Measurements from ENCODE around the gene GAPVD1.
"Not testable (repeated sequence)": the region's sequence is repeated elsewhere in the genome, so short reads cannot be mapped to it uniquely, and the experiment has no call there.

Gene GAPVD1

DNA sequence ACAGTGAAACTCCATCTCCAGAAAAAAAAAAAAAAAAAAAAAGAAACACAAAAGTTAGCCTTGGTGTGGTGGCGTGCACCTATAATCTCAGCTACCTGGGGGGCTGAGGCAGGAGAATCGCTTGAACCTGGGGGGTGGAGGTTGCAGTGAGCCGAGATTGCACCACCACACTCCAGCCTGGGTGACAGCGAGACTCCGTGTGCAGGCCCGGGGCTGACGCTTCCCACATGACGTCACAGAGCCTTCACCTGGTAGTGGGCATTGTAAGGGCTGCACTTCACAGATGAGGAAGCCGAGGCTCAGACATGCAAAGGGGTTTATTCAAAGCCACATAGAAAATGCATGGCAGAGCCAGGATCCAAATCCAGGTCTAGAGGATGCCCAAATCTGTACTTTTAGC lies 114.2 kb downstream of the GAPVD1 start:
- DNase-seq = no peak

DNA sequence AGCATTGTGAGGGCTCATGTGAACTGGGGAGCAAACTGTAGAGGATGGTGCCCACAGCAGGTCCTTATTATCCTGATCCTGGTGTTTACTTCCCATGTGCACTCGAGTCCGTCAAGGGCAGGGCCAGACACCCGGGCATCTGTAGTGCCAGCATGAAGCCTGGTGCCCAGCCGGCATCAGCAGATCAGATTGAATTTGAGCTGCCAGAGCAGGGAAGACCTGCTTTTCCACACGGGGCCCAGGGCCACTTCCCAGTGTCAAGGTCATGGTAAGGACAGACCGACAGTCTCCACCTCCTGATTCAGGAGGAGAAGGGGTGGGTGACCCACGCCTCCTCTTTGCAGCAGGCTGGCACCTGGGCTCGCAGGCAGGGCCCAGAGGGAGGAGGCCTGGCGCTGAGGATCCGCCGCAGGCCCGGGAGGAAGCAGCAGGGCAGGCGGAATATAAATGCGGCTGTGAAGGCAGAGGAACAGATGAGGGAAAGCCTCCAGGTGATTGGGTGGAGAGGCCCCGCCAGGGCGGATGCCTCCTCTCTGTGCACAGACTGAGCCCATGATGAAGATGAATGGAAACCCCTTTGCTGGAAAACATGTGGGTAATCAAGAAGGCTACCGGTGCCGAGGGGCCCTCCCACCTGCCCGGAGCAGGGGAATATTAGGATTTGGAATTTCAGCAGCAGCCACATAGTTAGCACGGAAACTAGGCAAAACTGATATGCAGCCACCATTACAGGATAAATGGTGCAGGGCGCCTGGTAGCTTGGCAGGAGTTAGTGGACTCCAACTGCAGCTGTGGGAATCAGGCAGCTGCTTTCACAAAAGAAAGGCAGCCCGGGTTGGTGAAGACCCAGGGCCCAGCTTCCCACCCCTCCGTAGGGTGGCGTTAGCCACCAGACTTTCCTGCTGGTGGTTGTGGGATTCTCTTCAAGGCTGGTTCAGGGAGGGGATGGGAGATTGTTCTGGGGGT lies 114.9 kb downstream of the GAPVD1 start:
- no peak for DNase-seq

DNA sequence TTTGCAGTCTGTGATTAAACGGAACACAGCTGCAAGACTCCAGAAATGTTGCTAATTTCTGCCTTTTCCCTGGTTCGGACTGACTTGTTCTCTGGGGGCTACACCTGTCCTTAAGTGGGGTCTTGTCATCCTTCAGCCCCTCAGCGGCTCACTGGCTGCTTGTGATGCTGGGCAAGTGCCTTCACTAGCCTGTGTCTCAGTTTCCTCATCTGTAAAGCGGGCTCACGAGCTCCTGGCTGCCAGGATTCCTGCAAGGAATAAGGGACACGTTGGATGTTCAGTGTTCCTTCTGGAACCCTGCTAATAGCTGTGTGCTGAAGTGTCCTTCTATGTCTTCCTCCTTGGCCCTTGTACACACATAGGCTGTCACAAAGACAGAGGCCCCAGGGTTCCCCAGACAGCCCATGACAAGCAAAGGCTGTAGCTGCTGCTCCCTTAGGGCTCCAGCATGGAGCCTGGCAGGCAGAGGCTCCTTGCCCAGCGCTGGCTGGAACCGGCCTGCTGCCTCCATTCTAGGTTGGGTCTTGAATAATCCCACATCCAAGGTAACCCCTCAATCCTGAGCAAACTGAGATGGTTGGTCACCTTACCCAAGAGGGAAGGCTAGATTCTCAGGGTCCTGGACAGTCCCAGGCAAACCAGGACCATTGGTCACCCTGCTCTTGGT lies 116.1 kb downstream of the GAPVD1 start:
- no peak for DNase-seq

DNA sequence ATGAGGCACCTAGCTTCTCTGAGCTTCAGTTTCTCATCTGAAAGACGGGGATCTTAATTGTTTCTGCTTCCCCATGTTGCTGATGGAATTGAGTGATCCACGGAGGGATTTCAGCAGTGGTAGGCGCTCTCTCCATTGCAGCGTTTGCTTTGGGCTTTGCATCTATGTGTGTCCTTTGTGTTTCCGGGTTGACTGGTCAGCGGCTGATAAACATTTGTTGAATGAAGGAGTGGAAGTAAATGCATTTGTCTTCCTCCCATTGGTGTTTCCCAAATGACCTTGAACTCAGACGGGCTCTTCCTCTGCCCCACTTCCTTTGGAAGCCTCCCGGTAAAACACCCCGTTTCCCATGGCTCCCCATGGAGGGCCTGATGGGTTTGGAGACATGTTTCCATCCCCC lies 117.2 kb downstream of the GAPVD1 start:
- no peak for DNase-seq

DNA sequence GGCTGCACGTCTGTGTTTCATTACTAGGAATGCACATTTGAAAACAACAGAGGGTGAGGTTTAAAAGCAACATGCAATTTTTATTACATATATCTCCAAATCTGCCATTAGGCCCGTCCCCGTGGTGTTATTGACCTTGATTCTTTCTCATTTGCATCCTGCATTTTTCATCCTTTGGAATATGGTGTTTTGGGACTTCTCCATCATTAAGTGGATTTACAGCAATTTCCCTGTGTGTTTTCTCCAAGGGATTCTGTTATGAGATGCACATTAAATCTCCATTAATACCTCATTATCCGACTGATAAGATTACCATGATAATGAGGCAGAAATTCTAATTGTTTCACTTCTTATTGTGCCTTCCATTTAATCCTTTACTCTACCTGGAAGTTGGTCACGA lies 117.6 kb downstream of the GAPVD1 start:
- no peak for DNase-seq

DNA sequence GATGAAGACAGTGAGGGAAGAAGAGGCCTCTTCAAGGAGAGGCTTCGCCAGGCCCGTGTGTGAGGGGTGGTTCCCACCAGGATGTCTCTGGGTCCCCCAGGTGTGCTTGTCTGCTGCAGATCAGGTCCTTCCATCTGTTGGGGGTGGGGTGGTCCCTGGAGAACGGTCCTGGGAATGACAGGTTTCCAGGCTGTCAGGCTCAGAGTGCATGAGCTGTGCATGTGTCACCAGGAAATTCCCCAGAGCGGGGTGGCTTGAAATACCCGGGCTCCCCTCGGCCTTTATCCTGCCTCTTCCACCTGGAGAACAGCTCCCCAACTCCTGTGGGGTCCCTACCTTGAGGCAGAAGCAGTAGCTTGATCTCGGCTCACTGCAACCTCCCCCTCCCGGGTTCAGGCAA lies 118.8 kb downstream of the GAPVD1 start:
- no peak for DNase-seq

DNA sequence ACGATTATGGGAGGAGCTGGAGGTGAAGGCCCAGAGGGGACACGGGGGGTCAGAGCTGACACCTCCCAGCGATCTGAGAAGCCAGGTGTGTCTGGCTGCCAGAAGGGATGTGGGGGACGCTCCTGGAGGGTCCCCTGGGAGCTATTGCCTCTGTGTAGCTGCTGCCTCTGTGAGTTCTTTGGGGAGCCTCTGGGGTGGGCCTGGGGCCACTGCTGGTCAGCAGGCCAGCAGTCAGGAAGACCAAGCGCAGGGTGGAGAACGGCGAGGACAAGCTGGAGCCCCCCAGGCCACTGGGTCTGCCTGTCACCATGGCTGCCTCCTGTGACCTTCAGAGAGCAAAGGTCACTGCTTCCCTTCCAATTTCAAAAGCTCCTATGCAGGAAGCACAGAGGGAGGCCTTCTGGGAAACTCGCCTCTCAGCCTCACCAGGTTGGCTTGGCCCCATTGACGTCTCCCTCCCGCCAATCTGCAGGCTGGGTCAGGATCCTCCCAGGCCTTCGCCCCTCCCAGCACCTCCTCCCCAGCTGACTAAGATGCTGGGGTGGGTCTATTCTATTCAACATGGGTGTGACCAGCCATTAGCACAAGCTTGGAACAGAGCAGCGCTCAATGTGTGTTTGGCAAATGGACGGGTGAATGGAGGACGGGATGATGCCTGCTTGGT lies 126.4 kb downstream of the GAPVD1 start:
- DNase-seq = no peak

DNA sequence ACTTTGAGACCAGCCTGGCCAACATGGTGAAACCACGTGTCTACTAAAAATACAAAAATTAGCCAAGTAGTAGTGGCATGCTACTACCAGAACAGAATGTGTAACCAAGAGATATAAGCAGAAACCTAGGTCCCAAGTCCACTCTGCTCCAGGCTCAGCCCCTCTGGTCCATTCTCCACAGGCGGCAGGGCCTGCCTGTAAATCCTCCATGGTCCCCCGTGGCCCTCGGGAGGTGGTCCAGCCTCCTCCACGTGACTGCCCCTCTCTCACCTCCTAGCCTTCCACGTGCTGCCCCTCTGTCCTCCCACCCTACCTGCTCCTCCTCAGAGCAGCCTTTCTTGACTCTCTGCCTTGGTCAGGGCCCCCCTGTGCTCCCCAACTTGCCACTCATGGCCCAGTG lies 127.4 kb downstream of the GAPVD1 start:
- no peak for DNase-seq

DNA sequence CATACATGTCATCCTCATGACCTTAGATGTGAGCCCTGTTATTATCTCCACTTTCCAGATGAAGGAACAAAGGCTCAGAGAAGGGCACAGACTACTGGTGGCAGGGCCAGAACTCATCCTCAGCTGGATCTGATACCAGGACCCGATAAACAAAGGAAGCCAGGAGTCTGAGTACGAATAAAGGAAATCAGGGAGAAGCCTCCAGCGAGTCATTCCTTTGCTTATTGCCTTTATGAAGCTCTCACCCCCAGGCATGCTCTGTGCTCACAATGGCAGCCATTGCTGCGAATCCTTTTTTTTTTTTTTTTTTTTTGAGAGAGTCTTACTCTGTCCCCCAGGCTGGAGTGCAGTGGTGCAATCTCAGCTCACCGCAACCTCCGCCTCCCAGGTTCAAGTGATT lies 130.1 kb downstream of the GAPVD1 start:
- DNase-seq = no peak

DNA sequence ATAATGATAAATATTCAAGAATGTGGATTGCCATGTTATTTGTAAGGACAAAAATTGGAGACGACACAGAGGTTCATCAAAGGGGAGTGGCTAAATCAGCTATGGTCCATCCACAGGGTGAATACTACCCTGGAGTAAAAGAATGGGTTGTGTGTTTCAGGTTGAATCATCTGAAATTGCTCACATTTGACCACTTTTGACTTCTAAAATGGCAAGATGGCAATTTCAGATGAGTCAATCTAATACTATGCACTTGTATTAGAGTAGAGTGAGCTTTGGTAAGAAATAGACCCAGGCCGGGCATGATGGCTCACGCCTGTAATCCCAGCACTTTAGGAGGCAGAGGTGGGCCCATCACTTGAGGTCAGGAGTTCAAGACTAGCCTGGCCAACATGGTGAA lies 131.8 kb downstream of the GAPVD1 start:
- DNase-seq = no peak

DNA sequence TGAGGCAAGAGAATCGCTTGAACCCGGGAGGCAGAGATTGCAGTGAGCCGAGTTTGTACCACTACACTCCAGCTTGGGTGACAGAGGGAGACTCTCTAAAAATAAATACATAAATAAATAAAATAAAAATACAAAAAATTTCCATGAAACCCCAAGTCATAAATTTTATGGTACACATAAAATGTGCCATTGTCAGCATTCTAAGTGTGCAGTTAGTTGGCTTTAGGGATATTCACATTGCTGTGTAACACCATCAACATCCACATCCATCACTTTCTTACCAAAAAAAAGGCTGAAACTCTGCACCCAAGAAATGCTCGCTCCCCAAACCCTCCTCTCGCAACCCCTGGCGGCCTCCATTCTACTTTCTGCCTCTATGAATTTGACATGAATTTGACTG lies 135.2 kb downstream of the GAPVD1 start:
- DNase-seq = no peak

DNA sequence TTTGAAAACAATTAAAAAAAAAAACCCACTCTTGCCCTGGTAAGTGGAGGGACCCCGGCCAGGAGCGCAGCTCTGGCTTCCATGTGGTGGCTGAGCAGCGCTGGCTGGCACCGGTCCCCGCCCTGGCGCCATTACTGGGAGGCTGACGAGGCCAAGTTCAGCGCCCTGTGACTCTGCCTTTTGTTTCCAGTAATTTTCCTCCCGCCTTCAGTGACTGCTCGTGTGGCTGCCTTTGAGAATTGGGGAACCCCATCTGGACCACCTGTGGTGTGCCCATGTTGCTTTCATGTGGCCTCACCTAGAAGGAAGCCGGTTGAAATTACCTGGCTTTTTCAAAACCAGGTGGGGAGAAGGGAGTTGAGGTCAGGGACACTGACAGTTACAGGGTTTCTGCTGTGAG lies 136.1 kb downstream of the GAPVD1 start:
- no peak for DNase-seq

DNA sequence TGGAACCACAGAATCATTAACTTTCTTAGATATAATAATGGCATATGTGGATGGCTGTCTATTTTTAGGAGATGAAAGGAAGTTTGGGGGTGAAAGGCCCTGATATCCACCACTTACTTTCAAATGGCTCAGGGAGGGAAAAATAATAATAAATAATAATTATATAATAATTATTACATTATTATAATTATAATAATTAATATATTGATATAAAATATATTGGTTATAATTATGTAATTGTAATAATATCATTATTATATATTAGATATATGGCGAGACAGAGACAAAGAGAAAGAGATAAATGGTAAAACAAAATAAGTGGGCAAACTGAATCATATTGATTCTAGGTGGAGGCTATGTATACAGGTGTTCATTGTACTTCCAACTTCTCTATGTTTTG lies 136.6 kb downstream of the GAPVD1 start:
- no peak for DNase-seq

DNA sequence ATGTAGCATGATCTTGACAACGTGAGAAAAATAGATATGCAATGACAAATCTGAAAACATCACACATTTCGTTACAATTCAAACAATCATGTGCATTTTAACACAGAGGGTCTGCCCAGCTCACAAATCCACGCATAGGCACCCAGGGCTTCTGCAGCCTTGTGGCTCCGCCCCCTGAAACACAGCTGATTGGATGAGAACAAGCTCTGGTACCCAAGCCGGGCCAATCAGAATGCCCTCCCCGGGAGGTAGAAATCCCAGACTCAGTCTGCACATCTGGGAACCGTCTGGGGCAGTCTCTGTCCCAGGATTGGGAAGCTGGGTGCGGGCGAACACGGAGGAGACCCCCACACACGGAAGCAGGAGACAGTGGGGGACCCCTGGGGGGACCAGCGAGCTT lies 137.5 kb downstream of the GAPVD1 start:
- no peak for DNase-seq

DNA sequence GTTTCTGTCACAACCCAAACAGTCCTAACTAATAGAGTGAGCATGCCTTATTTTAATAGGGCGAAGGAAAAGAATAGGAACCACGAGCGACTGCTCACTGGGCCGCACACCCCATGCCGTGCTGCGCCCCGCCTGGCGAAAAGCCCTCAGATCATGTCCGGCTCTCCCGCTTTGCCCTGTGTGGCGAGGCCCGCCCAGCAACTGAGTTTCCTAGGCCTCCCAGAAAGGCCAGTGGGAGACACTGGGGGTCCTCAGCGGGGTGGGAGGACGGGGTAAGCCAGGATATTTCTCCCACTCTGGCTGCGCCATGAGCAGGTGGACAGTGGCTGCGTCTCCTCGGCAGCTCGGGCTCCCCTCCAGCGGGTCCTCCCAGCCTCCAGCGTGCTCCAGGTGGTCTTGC lies 138.0 kb downstream of the GAPVD1 start:
- DNase-seq = no peak

DNA sequence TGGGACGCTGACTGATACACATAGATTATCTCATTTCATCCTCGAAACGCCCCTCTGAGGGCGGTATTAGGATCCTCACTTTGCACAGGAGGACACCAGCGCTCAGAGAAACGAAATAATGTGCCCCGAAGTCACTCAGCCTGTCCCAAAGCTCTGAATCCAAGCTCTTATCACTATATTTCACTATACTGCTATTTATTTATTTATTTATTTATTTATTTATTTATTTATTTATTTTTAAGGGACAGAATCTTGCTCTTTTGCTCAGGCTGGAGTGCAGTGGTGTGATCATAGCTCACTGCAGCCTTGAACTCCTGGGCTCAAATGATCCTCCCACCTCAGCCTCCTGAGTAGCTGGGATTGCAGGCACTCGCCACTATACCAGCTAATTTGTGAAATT lies 138.6 kb downstream of the GAPVD1 start:
- not testable (repeated sequence) for DNase-seq

DNA sequence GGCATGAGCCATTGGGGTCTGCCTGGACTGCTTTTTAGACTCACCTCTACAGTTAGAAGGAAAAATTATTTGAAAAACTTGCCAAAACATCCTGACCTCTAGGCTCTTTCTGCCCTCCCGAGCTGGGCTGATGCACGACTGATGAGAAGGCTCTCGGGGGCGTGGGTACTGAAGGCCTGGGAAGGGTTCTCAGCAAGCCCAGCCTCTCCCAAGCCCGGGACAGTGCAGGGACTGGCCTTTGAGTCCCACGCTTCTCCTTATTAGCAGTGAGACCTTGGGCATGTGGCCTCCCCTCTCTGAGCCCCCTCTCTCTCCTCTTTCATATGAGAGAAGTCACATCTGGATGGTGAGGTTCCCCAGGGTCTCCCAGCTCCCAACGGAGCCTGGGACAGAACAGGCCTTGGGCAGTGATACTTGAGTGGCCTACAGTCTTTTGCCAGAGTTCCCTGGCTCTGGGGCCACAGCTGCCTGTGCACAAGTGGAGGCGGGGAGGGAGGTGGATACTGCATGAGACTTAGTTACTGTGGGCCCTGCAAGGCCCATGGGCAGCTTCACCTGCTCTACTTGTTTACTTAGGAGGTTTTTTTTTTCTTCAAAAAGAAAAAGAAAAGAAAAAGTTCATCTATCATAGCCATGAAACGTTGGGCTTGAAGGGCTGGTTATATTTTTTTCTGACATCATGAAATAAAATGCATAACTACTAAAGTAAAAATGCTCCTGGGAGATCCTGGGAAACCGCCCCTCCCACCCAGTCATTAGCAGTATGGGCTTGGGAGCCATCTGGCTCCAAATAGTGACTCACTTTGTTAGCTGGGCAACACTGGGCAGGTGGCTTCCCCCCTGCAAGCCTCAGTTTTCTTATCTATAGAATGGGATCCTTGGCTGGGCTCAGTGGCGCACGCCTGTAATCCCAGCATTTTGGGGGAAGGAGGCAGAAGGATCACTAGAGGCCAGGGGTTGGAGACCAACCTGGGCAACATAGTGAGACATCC lies 139.4 kb downstream of the GAPVD1 start:
- no peak for DNase-seq

DNA sequence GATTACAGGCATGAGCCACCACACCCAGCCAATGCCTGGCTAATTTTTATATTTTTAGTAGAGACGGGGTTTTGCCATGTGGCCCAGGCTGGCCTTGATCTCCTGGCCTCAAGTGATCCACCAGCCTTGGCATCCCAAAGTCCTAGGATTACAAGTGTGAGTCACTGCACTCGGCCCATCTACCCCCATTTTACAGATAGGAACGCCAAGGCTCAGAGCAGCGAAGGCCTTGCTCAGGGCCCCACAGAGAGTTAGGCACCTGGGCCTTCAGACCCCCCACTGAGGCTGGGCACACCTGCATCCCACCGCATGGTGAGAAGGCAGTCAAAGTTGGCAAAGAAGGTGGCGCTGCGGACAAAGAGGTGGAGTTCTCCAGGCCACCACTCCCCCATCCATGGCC lies 143.1 kb downstream of the GAPVD1 start:
- no peak for DNase-seq

DNA sequence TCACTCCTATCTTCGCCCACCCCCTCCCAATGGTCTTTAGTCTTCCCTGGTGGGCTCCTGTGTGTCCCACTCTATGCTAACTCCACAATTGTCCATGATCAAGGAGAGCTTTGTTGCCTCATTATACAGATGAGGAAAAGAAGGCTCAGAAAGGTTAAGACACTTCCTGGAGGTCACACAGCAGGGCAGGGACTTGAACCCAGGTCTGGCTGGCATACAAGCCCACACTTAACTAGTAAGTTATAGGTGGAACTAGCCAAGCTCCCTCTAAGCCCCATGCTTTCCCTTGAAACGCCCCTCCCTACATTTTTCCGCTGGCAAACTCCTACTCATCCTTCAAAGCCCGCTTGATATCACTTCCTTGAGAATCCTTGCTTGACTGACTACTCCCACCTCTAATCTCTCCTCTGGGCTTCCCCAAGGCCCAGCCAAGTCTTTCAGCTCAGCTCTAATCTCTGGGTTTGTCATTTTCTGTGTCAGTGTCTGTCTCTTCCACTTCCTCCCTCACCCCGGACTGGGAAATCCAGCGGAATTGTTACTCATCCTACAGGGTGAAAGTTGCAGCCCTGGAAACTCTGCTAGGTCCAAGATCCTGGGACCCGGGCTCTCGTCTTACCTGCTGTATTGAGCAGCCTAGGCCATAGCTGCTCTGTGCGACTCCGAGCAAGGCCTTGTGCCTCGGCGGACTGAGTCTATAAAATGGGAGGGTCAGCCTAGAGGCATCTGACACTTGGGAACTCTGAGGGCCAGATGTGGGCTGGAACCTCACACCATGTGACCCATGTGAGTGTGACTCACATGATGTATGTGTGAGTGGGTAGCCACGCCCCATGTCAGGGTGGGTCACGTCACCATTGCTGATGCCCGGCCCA lies 144.5 kb downstream of the GAPVD1 start:
- no peak for DNase-seq

DNA sequence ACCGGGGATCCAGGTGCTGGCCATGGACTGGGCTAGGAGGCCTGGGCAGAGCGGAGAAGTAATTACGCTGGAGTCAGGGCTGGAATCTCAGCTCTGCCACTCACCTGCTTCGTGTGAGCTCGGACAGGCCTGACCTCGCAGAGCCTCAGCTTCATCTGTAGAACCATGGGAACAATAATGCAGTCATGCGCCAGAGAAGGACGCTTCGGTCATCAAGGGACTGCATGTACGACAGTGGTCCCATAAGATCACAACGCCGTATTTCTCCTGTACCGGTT lies 145.1 kb downstream of the GAPVD1 start:
- no peak for DNase-seq

DNA sequence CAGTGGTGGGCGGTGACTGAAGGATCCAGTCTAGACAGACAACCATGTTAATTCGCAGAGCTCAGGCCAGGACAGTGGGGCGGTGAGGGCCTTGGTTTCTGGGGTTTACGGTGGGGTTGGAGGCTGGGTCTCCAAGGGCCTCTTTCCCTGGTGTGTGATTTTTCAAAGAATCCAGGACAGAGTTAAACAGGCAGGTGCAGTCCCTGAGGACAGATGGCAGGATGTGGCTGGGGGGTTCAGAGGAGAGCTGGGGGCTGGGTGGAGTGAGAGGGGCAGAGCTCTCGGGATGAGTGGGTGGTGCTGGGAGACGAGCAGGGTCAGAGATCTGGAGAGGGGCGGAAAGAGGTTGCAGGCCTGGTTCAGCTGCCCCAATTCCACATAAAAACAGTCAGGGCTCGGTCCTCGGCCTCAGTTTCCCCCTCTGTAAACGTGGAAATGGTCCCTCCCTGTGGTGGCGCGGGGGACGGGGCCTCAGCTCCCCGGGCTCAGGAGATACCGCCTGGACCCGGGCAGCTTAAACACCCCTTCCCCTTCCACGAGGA lies 145.9 kb downstream of the GAPVD1 start:
- DNase-seq = no peak

Measured in hematopoietic multipotent progenitor cell treated with erythropoietin and hydrocortisone succinate and interleukin-3 and kit ligand, for 4 days (in vitro differentiated cells).